Breast epithelium (tissue), 4 donors: Measurements from ENCODE around the gene GAS7. TPM values are rescaled to one million over a fixed set of nuclear protein-coding genes. Genes with fewer than 3 reads are reported as not detected.

Source experiments
- DNase-seq, 2 donors: peaks; one replicate each; pipeline ENCODE4 v3.0.0-alpha.2; 2019; ENCODE audit warnings: low spot score in 2 of 2
- H3K27ac ChIP-seq, 2 donors: fragments of 200-600 bp; sonication (generic) in 1 of 2; one replicate each; pipeline ENCODE4 v1.5.1; 2016 to 2019; ENCODE audit warnings: mild to moderate bottlenecking in 1 of 2
- H3K27me3 ChIP-seq, 2 donors: fragments of 200-600 bp; sonication (generic) in 1 of 2; one replicate each; pipeline versions ENCODE4 v1.5.1 to v1.6.0; 2017 to 2019; ENCODE audit warnings: control low read depth in 1 of 2, mild to moderate bottlenecking in 1 of 2
- H3K36me3 ChIP-seq: fragments of 200-600 bp; one replicate; pipeline ENCODE4 v1.5.1; 2019
- H3K4me1 ChIP-seq, 2 donors: fragments of 200-600 bp; sonication (generic); one replicate each; pipeline ENCODE4 v1.5.1; 2016 to 2019; ENCODE audit warnings: control low read depth in 1 of 2
- H3K4me3 ChIP-seq, 3 donors: fragments of 200-600 bp; sonication (generic); 1 replicate in 2 of 3; 2 replicates in 1 of 3; pipeline ENCODE4 v1.5.1; 2016 to 2019; ENCODE audit warnings: mild to moderate bottlenecking in 3 of 3, moderate library complexity in 2 of 3
- H3K9me3 ChIP-seq, 2 donors: fragments of 200-600 bp; sonication (generic) in 1 of 2; one replicate each; pipeline ENCODE4 v1.5.1; 2016 to 2019; ENCODE audit warnings: control low read depth in 1 of 2
- POLR2A ChIP-seq: fragments of 450-650 bp; IDR thresholded peaks from one replicate; pipeline ENCODE4 v1.6.1; 2016; ENCODE audit warnings: antibody characterized with exemption, mild to moderate bottlenecking, moderate library complexity
- POLR2AphosphoS5 ChIP-seq, 3 donors: sonication (generic); formaldehyde crosslinking; IDR thresholded peaks; one replicate each; pipeline ENCODE4 v1.6.1; 2017; ENCODE audit warnings: antibody characterized with exemption in 3 of 3
- intact Hi-C: fragments of 100-400 bp; cut with DNase I; formaldehyde crosslinking; loops from one replicate; pipeline ENCODE4 v1.15.1; 2023; ENCODE audit warnings: low total_unique reads
- total RNA-seq, 3 donors: library from RNA; depleted of rRNA; stranded (reverse); fragments of >200 nt; gene quantifications; one replicate each; pipeline ENCODE4 v1.1.0, GENCODE V29; 2016
- TF ChIP-seq, protein P1 (sequence below), 3 donors: fragments of 450-650 bp; IDR thresholded peaks; one replicate each; pipeline ENCODE4 v1.5.1; 2016 to 2017; ENCODE audit warnings: antibody characterized with exemption in 3 of 3, mild to moderate bottlenecking in 3 of 3, moderate library complexity in 3 of 3

GAS7 gene
- total RNA-seq, 3 donors from 2014 or later, result 21.8 to 62.2 (median 33.4) TPM

- peaks cover 0 to 5% of the 10 kb centered on the region in 2 donors for H3K4me1 ChIP-seq
- peak overlapping the region in 2 of 3 donors; percentile 41 to 43 for H3K4me3 ChIP-seq
- peak overlapping the region; percentile 25 to 92 for H3K27ac ChIP-seq
- TF ChIP-seq, protein P1, sequence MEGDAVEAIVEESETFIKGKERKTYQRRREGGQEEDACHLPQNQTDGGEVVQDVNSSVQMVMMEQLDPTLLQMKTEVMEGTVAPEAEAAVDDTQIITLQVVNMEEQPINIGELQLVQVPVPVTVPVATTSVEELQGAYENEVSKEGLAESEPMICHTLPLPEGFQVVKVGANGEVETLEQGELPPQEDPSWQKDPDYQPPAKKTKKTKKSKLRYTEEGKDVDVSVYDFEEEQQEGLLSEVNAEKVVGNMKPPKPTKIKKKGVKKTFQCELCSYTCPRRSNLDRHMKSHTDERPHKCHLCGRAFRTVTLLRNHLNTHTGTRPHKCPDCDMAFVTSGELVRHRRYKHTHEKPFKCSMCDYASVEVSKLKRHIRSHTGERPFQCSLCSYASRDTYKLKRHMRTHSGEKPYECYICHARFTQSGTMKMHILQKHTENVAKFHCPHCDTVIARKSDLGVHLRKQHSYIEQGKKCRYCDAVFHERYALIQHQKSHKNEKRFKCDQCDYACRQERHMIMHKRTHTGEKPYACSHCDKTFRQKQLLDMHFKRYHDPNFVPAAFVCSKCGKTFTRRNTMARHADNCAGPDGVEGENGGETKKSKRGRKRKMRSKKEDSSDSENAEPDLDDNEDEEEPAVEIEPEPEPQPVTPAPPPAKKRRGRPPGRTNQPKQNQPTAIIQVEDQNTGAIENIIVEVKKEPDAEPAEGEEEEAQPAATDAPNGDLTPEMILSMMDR (IDR thresholded peaks at IDR 0.05), result no peak
- TF ChIP-seq POLR2A (no peak), POLR2AphosphoS5 (IDR thresholded peaks at IDR 0.05) (no peak)
- H3K36me3 ChIP-seq, result no peaks in the 10 kb centered on the region
- intact Hi-C loops, result no loop called here
- no peaks in the 10 kb centered on the region for H3K9me3 ChIP-seq
- H3K27me3 ChIP-seq, result no peaks in the 10 kb centered on the region
- DNase-seq, result no peak
These were observed 163.5 kb downstream of the GAS7 start for GRCh38 chr17:10034719-10035475.

GRCh38 chr17:10033959-10034358, 164.4 kb downstream of the GAS7 start:
- Histone ChIP-seq H3K36me3 (no peaks in the 10 kb centered on the region), H3K4me1 (peaks cover 0 to 5% of the 10 kb centered on the region in 2 donors), H3K27me3 (no peaks in the 10 kb centered on the region), H3K27ac (peak overlapping the region; percentile 25 to 92), H3K4me3 (peak overlapping the region in 1 of 3 donors; percentile 33), H3K9me3 (no peaks in the 10 kb centered on the region)
- intact Hi-C loops, result no loop called here
- TF ChIP-seq POLR2AphosphoS5 (IDR thresholded peaks at IDR 0.05) (no peak), POLR2A (no peak)
- TF ChIP-seq, protein P1 (IDR thresholded peaks at IDR 0.05), result no peak
- no peak for DNase-seq

DNA sequence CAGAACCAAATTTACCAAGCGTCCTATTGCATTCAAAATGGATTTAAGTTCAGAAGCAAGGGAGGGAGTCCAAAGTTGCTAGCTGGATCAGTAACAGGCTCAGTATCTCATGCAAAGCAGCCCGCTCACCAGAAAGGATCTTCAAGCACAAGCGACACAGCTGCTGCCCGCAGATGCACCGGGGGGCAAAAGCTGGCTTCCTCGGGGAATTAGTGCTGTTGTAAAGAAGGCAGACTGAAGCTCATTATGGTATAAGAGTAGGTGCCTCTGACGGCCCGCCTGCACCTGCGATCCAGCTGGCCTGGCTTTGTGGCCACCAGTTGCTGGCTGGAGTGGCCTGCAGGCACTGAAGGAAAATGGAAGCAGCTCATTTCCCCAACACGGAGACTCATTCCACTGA, 165.0 kb downstream of the GAS7 start:
- H3K36me3 ChIP-seq, result no peaks in the 10 kb centered on the region
- TF ChIP-seq POLR2AphosphoS5 (IDR thresholded peaks at IDR 0.05) (no peak), POLR2A (no peak)
- TF ChIP-seq, protein P1 (IDR thresholded peaks at IDR 0.05), result no peak
- intact Hi-C loops, result no loop called here
- H3K27me3 ChIP-seq, result no peaks in the 10 kb centered on the region
- peak overlapping the region in 1 of 2 donors; percentile 30 for H3K27ac ChIP-seq
- peak overlapping the region in 1 of 3 donors; percentile 33 for H3K4me3 ChIP-seq
- no peaks in the 10 kb centered on the region for H3K9me3 ChIP-seq
- H3K4me1 ChIP-seq, result peaks cover 0 to 5% of the 10 kb centered on the region in 2 donors
- no peak for DNase-seq

DNA sequence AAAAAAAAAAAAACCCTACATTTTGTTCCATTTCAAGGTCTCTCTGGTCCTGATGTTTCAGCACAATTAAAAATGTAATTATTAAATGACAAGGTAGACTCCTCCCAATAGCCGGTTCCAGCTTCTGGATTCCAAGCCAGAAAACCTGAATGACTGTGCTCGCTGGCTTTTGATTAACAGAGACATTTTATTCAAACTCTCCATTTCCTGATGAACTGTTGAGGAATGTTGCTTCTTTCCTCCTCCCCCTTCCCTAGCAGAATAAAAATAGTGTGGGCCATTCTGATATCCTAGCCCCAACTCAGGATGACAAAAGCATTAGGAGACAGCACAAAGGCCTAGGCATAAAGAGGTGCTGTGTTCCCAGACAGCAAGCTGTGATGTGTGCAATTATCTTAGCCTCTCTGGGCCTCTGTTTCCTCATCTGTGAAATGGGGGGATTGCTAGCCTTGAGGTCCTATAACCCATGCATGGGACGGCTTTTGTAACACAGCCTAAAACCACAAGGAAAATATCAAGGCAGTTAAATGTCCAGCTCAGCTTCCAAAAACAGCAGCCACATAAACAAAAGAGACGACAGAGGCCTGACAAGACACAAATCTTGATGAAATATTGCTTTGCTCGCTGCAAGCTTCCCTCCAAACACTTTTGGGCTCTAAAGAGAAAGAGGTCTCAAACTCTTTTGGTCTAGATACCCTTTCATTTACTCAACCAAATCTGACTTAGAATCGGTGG, 166.1 kb downstream of the GAS7 start:
- Histone ChIP-seq H3K4me1 (peaks cover 0 to 6% of the 10 kb centered on the region in 2 donors), H3K9me3 (no peaks in the 10 kb centered on the region), H3K36me3 (no peaks in the 10 kb centered on the region), H3K27me3 (no peaks in the 10 kb centered on the region), H3K4me3 (no peak overlapping the region), H3K27ac (peak overlapping the region in 1 of 2 donors; percentile 12)
- TF ChIP-seq POLR2A (no peak), POLR2AphosphoS5 (IDR thresholded peaks at IDR 0.05) (no peak)
- TF ChIP-seq, protein P1 (IDR thresholded peaks at IDR 0.05), result no peak
- intact Hi-C loops, result no loop called here
- DNase-seq, result no peak

DNA sequence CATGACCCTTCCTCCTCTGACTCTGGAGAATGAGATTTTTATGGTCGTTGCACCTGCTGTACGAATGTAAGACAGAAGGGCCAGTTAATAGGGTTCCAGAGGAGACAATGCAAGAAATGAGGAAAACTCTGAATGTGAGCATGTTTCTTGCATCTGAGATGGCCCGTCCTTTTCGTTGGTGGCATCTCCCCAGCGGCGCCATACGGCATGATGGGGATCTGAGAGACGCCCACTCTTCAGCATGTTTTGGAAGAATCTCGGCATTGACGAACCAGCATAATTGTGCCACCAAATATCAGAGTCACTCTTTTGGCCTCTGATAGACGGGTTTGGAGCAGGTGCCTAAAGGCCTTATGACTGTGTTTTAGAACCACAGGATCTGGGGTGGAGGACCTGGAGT, 166.8 kb downstream of the GAS7 start:
- intact Hi-C loops, result no loop called here
- TF ChIP-seq POLR2A (no peak), POLR2AphosphoS5 (IDR thresholded peaks at IDR 0.05) (no peak)
- TF ChIP-seq, protein P1 (IDR thresholded peaks at IDR 0.05), result no peak
- peak overlapping the region in 1 of 2 donors; percentile 12 for H3K27ac ChIP-seq
- no peak for DNase-seq
- H3K27me3 ChIP-seq, result no peaks in the 10 kb centered on the region
- H3K4me3 ChIP-seq, result no peak overlapping the region
- peaks cover 0 to 12% of the 10 kb centered on the region in 2 donors for H3K4me1 ChIP-seq
- H3K36me3 ChIP-seq, result no peaks in the 10 kb centered on the region
- H3K9me3 ChIP-seq, result no peaks in the 10 kb centered on the region
